HFF-Myc (cell line): ENCODE results near the gene FAM241A.
"Not testable (repeated sequence)": the region's sequence is repeated elsewhere in the genome, so short reads cannot be mapped to it uniquely, and the experiment has no call there.

Experiments
- DNase-seq: peaks from one replicate; pipeline ENCODE4 v3.0.0-alpha.2; 2011; ENCODE audit warnings: low read depth; ENCODE audit errors: extremely low read depth
- H3K4me3 ChIP-seq: replicated peaks from 2 replicates; pipeline ENCODE4 v1.5.1; 2011; ENCODE audit warnings: low read depth, mild to moderate bottlenecking, control low read depth, low read length
- TF ChIP-seq, protein P1 (sequence below): IDR thresholded peaks from 2 replicates; pipeline ENCODE4 v1.5.1; 2012; ENCODE audit warnings: mild to moderate bottlenecking, low read depth, low read length, control low read depth; ENCODE audit errors: missing control alignments

The FAM241A gene

DNA sequence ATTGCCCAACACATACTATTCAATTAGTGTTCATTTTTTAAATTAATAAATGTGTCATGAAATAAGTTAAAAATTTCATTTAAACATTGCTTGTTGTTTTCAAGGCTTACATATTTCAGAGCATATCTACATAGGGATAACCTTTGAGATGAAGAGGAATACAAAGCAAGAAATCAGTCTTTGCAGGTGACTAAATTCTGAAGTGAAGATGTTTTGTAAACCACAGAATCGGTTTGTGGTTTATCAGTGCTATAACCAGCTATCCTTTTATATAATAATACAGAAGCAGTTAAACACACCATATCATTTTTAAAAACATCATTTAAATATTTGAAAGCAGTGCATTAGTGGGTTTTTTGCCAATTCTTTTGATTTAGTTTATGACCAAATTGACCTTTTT, 26.9 kb downstream of the FAM241A start:
- no peak for DNase-seq
- TF ChIP-seq, protein P1, sequence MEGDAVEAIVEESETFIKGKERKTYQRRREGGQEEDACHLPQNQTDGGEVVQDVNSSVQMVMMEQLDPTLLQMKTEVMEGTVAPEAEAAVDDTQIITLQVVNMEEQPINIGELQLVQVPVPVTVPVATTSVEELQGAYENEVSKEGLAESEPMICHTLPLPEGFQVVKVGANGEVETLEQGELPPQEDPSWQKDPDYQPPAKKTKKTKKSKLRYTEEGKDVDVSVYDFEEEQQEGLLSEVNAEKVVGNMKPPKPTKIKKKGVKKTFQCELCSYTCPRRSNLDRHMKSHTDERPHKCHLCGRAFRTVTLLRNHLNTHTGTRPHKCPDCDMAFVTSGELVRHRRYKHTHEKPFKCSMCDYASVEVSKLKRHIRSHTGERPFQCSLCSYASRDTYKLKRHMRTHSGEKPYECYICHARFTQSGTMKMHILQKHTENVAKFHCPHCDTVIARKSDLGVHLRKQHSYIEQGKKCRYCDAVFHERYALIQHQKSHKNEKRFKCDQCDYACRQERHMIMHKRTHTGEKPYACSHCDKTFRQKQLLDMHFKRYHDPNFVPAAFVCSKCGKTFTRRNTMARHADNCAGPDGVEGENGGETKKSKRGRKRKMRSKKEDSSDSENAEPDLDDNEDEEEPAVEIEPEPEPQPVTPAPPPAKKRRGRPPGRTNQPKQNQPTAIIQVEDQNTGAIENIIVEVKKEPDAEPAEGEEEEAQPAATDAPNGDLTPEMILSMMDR: no peak

DNA sequence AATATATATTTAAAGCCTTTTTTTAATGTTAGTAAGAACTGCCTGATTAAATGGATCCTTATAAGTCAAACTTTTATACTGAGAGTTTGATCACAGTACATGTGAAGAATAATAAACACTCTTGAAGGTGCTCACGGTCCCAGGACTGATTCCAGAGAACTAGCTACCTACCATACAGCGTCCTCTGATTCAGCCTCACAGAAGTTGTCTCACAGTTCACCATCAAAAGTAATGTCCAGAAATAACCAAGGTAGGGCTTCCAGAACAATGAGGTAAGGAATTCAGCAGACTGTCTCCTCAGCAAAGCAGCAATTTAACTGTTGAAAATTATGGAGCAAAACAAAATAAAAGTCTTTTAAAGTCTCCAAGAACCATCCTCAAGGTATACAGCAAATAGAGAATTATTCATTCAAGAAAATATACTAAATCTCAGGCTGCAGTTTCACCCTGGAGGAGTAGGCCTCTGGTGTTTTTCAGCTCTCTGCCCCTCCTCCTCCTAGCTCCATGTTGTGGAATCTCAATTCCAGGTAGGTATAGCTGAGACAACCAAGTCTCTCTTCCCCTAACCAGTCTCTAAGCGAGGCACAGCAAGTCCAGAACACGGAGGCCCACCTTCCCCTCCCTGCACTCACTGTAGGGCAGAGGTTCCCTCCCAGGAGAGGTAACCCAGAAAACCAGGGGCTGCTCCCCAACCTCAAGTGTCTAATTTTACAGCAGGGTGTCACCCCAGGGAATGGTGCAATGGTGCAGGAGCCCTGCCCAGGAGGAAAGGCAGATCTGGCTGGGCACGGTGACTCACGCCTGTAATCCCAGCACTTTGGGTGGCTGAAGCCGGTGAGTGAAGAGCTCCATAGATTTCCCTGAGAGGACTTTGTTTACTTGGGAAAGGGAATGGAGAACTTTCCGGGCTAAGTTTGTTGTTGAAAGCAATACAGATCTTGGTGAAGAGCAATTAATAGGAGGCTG, 28.6 kb downstream of the FAM241A start:
- DNase-seq: no peak
- H3K4me3 ChIP-seq: no peak overlapping the region
- TF ChIP-seq, protein P1: no peak

More for the DNA sequence above, 26.9 kb downstream of the FAM241A start:
- no peak overlapping the region for H3K4me3 ChIP-seq

DNA sequence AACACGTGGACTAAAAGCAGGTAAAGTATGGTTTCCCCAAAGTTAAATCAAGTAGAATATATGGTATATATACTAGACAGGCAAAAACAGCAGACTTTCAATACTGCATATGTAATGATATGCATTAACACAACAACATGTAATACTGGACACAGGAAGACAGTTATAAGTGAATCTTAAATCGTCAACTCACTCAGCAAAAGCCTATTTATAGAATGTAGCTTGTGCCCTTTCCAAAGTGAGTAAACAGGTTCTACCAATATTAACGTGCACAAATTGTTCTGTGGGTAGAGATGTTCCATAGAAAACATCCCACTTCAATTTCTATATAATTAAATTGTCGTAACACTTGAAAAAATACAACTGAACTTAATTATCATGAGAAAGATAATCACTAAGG, 30.6 kb downstream of the FAM241A start:
- TF ChIP-seq, protein P1: no peak
- H3K4me3 ChIP-seq: no peak overlapping the region
- DNase-seq: no peak

DNA sequence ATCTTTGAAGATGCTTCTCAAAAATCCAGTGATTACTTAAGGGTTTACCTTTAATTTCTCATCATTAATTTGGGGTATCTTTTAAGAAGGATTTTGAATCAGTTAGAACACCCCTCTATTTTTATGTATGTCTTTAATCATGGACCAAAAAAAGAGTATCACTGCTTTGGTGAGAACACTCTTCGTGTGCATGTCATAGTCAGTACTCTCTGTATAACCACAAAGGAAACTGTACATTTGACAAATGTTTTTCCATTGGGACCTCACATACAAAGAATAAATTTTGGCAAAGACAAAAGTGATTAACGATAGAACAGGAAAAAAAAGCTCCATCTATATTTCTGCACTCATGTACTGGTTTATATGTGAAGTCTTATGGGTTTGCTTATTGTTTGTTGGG, 31.3 kb downstream of the FAM241A start:
- no peak overlapping the region for H3K4me3 ChIP-seq
- no peak for DNase-seq
- TF ChIP-seq, protein P1: no peak

DNA sequence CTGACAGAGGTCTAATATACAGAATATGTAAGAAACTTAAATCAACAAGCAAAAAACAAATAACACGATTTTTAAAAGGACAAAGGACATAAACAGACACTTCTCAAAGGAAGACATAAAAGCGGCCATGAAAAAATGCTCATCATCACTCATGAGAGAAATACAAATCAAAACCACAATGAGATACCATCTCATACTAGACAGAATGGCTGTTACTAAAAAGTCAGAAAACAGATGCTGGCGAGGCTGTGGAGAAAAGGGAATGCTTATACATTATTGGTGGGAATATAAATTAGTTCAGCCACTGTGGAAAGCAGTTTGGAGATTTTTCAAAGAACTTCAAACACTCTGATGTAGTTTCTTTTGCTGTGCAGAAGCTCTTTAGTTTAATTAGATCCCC, 33.5 kb downstream of the FAM241A start:
- DNase-seq, H3K4me3 ChIP-seq: not testable (repeated sequence)

DNA sequence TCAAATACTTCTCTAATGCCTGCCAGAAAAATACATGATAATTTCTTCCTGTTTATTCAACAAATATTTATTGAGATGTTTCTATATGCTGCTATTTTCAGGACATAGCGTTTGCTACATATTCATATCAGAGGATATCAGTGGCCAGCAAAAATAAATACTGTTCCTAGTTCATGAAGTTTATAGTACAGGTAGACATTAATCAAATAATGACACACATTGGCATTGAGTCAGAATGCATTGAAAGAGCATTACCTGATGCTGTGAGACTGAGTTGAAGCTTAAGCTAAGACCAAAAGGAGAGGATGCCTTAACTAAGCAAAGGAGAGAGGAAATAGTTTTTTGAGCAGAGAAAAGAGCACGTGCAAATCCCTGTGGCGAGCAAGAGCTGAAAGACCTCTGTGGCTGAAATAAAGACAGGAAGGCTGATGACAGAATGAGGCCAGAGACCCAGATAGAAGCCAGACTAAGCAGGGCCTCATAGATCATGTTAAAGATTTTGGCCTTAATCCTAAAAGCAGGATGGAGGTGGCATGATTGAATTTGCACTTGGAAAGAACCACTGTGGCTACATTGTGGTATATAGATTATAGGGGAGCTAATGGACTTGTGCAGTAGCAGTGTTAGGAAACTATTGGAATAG, 36.2 kb downstream of the FAM241A start:
- TF ChIP-seq, protein P1: no peak
- DNase-seq: no peak
- no peak overlapping the region for H3K4me3 ChIP-seq

DNA sequence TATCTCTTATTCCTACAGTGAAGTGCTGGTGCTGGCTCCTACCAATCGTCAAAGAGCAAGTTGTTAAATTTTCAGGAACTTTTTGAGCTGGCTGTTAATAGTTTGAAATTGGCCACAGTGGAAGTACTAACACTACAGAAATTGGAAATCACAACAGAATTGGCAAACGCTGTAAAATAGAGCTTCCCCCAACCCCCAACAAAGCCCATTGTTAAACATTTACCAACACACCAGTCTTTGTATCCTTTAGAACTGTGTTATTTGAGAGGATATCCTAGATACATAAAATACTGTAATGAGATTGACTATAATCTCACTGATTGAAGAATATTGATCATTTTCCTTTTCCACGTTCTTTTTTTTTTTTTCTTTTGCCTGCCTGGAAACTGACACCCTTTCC, 37.4 kb downstream of the FAM241A start:
- no peak overlapping the region for H3K4me3 ChIP-seq
- TF ChIP-seq, protein P1: no peak
- no peak for DNase-seq
